Hepatocyte (in vitro differentiated cells): ENCODE data around the gene SH3TC1. TPM values are rescaled to one million over a fixed set of nuclear protein-coding genes. Genes with fewer than 3 reads are reported as not detected.

Experiments used
- DNase-seq: peaks from one replicate; pipeline ENCODE4 v3.0.0-alpha.2; 2016; ENCODE audit warnings: low spot score
- H2AFZ ChIP-seq: fragments of 200-600 bp; sonication (generic); 2 replicates; pipeline ENCODE4 v1.6.0; 2016; ENCODE audit warnings: antibody characterized with exemption, mild to moderate bottlenecking
- H3K27ac ChIP-seq: fragments of 200-600 bp; sonication (generic); 2 replicates; pipeline ENCODE4 v1.5.1; 2016; ENCODE audit warnings: mild to moderate bottlenecking
- H3K27me3 ChIP-seq: fragments of 200-600 bp; sonication (generic); 2 replicates; pipeline ENCODE4 v1.6.1; 2016
- H3K36me3 ChIP-seq: fragments of 200-600 bp; sonication (generic); replicated peaks from 2 replicates; pipeline ENCODE4 v1.5.1; 2016; ENCODE audit warnings: low read depth; ENCODE audit not compliant: insufficient read depth
- H3K4me1 ChIP-seq: fragments of 200-600 bp; sonication (generic); 2 replicates; pipeline ENCODE4 v1.5.1; 2016; ENCODE audit warnings: mild to moderate bottlenecking, moderate library complexity; ENCODE audit not compliant: insufficient read depth
- H3K4me2 ChIP-seq: fragments of 200-600 bp; sonication (generic); 2 replicates; pipeline ENCODE4 v1.6.0; 2016
- H3K4me3 ChIP-seq: fragments of 200-600 bp; sonication (generic); 2 replicates; pipeline ENCODE4 v1.5.1; 2016; ENCODE audit warnings: mild to moderate bottlenecking
- H3K79me2 ChIP-seq: fragments of 200-600 bp; sonication (generic); 2 replicates; pipeline ENCODE4 v1.6.0; 2017; ENCODE audit warnings: mild to moderate bottlenecking
- H3K9me2 ChIP-seq: fragments of 200-600 bp; sonication (generic); replicated peaks from 2 replicates; pipeline ENCODE4 v1.6.0; 2017; ENCODE audit warnings: mild to moderate bottlenecking; ENCODE audit not compliant: insufficient read depth
- H3K9me3 ChIP-seq: fragments of 200-600 bp; sonication (generic); 2 replicates; pipeline ENCODE4 v1.5.1; 2016; ENCODE audit warnings: low read depth, mild to moderate bottlenecking
- H4K20me1 ChIP-seq: fragments of 200-600 bp; sonication (generic); 2 replicates; pipeline ENCODE4 v1.6.0; 2016; ENCODE audit warnings: mild to moderate bottlenecking; ENCODE audit not compliant: insufficient read depth, poor library complexity, severe bottlenecking
- CTCF ChIP-seq: fragments of 200-600 bp; sonication (generic); IDR thresholded peaks from 2 replicates; pipeline ENCODE4 v1.5.1; 2016; ENCODE audit warnings: antibody characterized with exemption, mild to moderate bottlenecking; ENCODE audit not compliant: poor library complexity
- EZH2 ChIP-seq: fragments of 200-600 bp; sonication (generic); IDR thresholded peaks from 2 replicates; pipeline ENCODE4 v1.6.1; 2016; ENCODE audit warnings: antibody characterized with exemption, mild to moderate bottlenecking, borderline replicate concordance
- EZH2phosphoT487 ChIP-seq: fragments of 200-600 bp; sonication (generic); IDR thresholded peaks from one replicate; pipeline ENCODE4 v1.6.1; 2018; ENCODE audit warnings: antibody characterized with exemption, mild to moderate bottlenecking, low read depth, moderate library complexity; ENCODE audit not compliant: unreplicated experiment, severe bottlenecking
- WGBS: methylation state at CpG from one replicate; pipeline ENCODE4 v1.1.6; 2016; ENCODE audit warnings: low lambda C conversion rate; ENCODE audit errors: missing lambda C conversion rate; 5-methylcytosine and 5-hydroxymethylcytosine counted together
- polyA plus RNA-seq: library from polyadenylated mRNA; unstranded; fragments of >200 nt; fragmentation: Nextera tagmentation; extraction: Ambion mirVana; gene quantifications from 2 replicates; pipeline ENCODE4 v1.2.1, GENCODE V29; 2016
- total RNA-seq: library from RNA; depleted of rRNA; stranded (reverse); fragments of >200 nt; gene quantifications from 2 replicates; pipeline ENCODE4 v1.2.3, GENCODE V29; 2014

SH3TC1 gene
- total and polyA plus RNA-seq, 2 experiments from 2014 or later = 30.3 to 35.4 TPM

GRCh38 chr4:8258552-8259212 is 59.6 kb downstream of the SH3TC1 start:
- H3K4me1 ChIP-seq = no peaks in the 10 kb centered on the region
- no peak overlapping the region for H3K4me3 ChIP-seq
- no peak for DNase-seq
- WGBS = 72% methylated on average over 13 of the region's 13 CpGs
- H3K4me2 ChIP-seq = no peak overlapping the region
- H3K9me2 ChIP-seq = no peaks in the 10 kb centered on the region
- no peaks in the 10 kb centered on the region for H4K20me1 ChIP-seq
- no peaks in the 10 kb centered on the region for H3K36me3 ChIP-seq
- TF ChIP-seq CTCF = no peak
- TF ChIP-seq EZH2 = no peak
- TF ChIP-seq EZH2phosphoT487 = no peak
- H3K9me3 ChIP-seq = no peaks in the 10 kb centered on the region
- no peaks in the 10 kb centered on the region for H3K79me2 ChIP-seq
- H2AFZ ChIP-seq = no peak overlapping the region
- H3K27me3 ChIP-seq = no peaks in the 10 kb centered on the region
- no peak overlapping the region for H3K27ac ChIP-seq

- no peak for TF ChIP-seq EZH2
- TF ChIP-seq EZH2phosphoT487 = no peak
- TF ChIP-seq CTCF = no peak
- Histone ChIP-seq H3K9me2 (no peaks in the 10 kb centered on the region), H2AFZ (no peak overlapping the region), H3K9me3 (no peaks in the 10 kb centered on the region), H3K4me2 (no peak overlapping the region), H3K4me1 (no peaks in the 10 kb centered on the region), H3K4me3 (no peak overlapping the region), H3K27ac (no peak overlapping the region), H3K79me2 (no peaks in the 10 kb centered on the region), H3K27me3 (no peaks in the 10 kb centered on the region), H4K20me1 (no peaks in the 10 kb centered on the region), H3K36me3 (no peaks in the 10 kb centered on the region)
- 75% methylated on average over 11 of the region's 11 CpGs for WGBS
- no peak for DNase-seq
These were observed 60.8 kb downstream of the SH3TC1 start for GRCh38 chr4:8259743-8260430.

GRCh38 chr4:8260656-8261111 is 61.6 kb downstream of the SH3TC1 start:
- Histone ChIP-seq H3K27ac (peak overlapping the region; percentile 69), H3K4me2 (no peak overlapping the region), H3K79me2 (no peaks in the 10 kb centered on the region), H3K4me1 (no peaks in the 10 kb centered on the region), H3K9me3 (no peaks in the 10 kb centered on the region), H3K9me2 (no peaks in the 10 kb centered on the region), H3K4me3 (no peak overlapping the region), H3K36me3 (no peaks in the 10 kb centered on the region), H4K20me1 (no peaks in the 10 kb centered on the region), H2AFZ (no peak overlapping the region), H3K27me3 (no peaks in the 10 kb centered on the region)
- WGBS = 33% methylated on average over 13 of the region's 13 CpGs
- DNase-seq = peak; percentile 60
- TF ChIP-seq CTCF (no peak), EZH2 (no peak), EZH2phosphoT487 (no peak)
